Kidney (tissue), 14 donors: ENCODE data around the gene TMEM108. TPM values are rescaled to one million over a fixed set of nuclear protein-coding genes. Genes with fewer than 3 reads are reported as not detected.

ENCODE experiments used
- DNase-seq, 5 donors: peaks; one replicate each; pipeline ENCODE4 v3.0.0-alpha.2; 2013 to 2020
- FAIRE-seq: peaks from 2 replicates; lab custom pipeline; 2012; peaks lifted over from hg19 to GRCh38; lab: Jason Lieb, UNC
- H3K27ac ChIP-seq, 2 donors: one replicate each; pipeline ENCODE4 v1.7.0; 2013; ENCODE audit warnings: low read depth in 2 of 2, low read length in 2 of 2, inconsistent platforms in 1 of 2
- H3K27me3 ChIP-seq: one replicate; pipeline ENCODE4 v1.7.1; 2013; ENCODE audit warnings: low read length, inconsistent platforms; ENCODE audit not compliant: control insufficient read depth, insufficient read depth
- H3K36me3 ChIP-seq, 3 donors: one replicate each; pipeline versions ENCODE4 v1.7.0 to v1.7.1; 2013; ENCODE audit warnings: low read length in 3 of 3, control low read depth in 1 of 3, inconsistent platforms in 1 of 3; ENCODE audit not compliant: insufficient read depth in 3 of 3, control insufficient read depth in 2 of 3
- H3K4me1 ChIP-seq, 3 donors: one replicate each; pipeline versions ENCODE4 v1.7.0 to v1.7.1; 2013; ENCODE audit warnings: low read length in 3 of 3, inconsistent platforms in 1 of 3, low read depth in 1 of 3; ENCODE audit not compliant: control insufficient read depth in 2 of 3, insufficient read depth in 2 of 3
- H3K4me3 ChIP-seq, 3 donors: one replicate each; pipeline versions ENCODE4 v1.7.0 to v1.8.1; 2013; ENCODE audit warnings: low read length in 3 of 3, control low read depth in 1 of 3, inconsistent platforms in 1 of 3
- H3K9ac ChIP-seq, 3 donors: one replicate each; pipeline versions ENCODE4 v1.7.0 to v1.7.1; 2013; ENCODE audit warnings: low read length in 3 of 3, control low read depth in 1 of 3, inconsistent platforms in 1 of 3
- H3K9me3 ChIP-seq, 3 donors: one replicate each; pipeline versions ENCODE4 v1.7.0 to v1.7.1; 2013; ENCODE audit warnings: low read length in 3 of 3, control low read depth in 1 of 3, inconsistent platforms in 1 of 3; ENCODE audit not compliant: control insufficient read depth in 2 of 3, insufficient read depth in 1 of 3
- intact Hi-C: fragments of 100-400 bp; cut with DNase I; formaldehyde crosslinking; loops from one replicate; pipeline ENCODE4 v1.11.1; 2022
- polyA plus RNA-seq: library from polyadenylated mRNA; stranded (reverse); fragments of 350-450 nt; fragmentation: Illumina TruSeq; extraction: RNeasy Lipid Tissue Mini Kit (QIAGEN cat#74804); gene quantifications from one replicate; pipeline ENCODE4 v1.2.3, GENCODE V29; 2014; ENCODE audit warnings: low read depth, low replicate concordance; ENCODE audit not compliant: insufficient read depth
- total RNA-seq: library from RNA; stranded (reverse); fragmentation: NEBNext Ultra II Directional; extraction: Animal tissue kit (Norgen Biotek cat#: 25700); gene quantifications from one replicate; pipeline ENCODE4 v1.2.1, GENCODE V29; 2021
- TF ChIP-seq, protein P1 (sequence below): IDR thresholded peaks from 3 replicates; pipeline ENCODE4 v1.5.1; 2012; ENCODE audit warnings: mild to moderate bottlenecking, moderate library complexity, borderline replicate concordance; ENCODE audit not compliant: insufficient read depth; ENCODE audit errors: extremely low read depth
- donor health status: control.
- donor health status: control.
- donor health status: control.
- donor health status: control.
- donor health status: control.
- donor health status: DM: yes; HTN: yes; CAD: no.
- donor health status: Normal renal cell carcinoma (clear cell type).

Gene TMEM108
- total and polyA plus RNA-seq, 2 donors from 2014 or later, result 0.91 to 1.5 TPM

DNA sequence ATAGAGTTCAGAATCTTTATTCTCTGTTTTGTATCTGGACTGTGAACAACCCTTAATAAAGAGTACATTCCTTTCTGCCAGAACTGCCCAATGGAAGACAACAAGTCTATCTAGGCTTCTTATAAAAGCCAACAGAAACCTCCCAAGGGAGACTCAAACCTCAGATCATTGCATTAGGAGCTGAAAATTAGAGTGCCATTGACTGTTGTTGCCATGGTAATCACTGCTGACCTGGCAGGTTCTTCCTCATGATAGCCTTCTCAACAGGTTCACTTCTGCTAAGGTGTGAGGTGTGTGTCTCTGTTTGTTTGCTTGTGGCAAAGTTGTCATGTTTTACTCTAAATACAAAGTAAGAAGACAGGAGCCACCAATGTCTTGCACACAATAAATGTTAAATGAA is 79.2 kb downstream of the TMEM108 start:
- no peak overlapping the region for H3K27ac ChIP-seq
- H3K36me3 ChIP-seq, result no peaks in the 10 kb centered on the region
- H3K9ac ChIP-seq, result no peak overlapping the region
- DNase-seq (no peak), FAIRE-seq (no peak)
- H3K9me3 ChIP-seq, result no peaks in the 10 kb centered on the region
- TF ChIP-seq, protein P1, sequence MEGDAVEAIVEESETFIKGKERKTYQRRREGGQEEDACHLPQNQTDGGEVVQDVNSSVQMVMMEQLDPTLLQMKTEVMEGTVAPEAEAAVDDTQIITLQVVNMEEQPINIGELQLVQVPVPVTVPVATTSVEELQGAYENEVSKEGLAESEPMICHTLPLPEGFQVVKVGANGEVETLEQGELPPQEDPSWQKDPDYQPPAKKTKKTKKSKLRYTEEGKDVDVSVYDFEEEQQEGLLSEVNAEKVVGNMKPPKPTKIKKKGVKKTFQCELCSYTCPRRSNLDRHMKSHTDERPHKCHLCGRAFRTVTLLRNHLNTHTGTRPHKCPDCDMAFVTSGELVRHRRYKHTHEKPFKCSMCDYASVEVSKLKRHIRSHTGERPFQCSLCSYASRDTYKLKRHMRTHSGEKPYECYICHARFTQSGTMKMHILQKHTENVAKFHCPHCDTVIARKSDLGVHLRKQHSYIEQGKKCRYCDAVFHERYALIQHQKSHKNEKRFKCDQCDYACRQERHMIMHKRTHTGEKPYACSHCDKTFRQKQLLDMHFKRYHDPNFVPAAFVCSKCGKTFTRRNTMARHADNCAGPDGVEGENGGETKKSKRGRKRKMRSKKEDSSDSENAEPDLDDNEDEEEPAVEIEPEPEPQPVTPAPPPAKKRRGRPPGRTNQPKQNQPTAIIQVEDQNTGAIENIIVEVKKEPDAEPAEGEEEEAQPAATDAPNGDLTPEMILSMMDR, result no peak
- H3K4me3 ChIP-seq, result no peak overlapping the region
- no peaks in the 10 kb centered on the region for H3K4me1 ChIP-seq
- intact Hi-C loops, result no loop called here
- H3K27me3 ChIP-seq, result no peaks in the 10 kb centered on the region

DNA sequence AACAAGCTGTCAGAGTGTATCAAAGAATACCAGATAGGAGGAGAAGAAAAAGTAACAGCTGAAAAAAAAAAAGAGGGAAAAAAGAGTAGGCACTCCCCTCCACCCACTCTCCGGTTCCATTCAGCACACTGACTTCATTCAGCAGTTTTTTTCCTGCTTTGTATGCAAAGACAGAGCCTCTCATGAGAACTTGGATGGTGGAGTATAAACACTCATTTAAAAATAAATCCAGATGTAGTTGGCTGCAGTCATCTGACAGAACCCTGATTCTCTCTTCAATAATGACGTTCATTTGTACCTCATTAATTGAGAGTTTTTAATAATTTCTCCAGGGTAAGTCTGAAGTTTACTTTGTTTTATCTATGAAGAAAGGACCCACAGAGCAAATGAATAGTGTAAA is 81.0 kb downstream of the TMEM108 start:
- FAIRE-seq (no peak), DNase-seq (no peak)
- Histone ChIP-seq H3K9ac (no peak overlapping the region), H3K36me3 (no peaks in the 10 kb centered on the region), H3K27me3 (no peaks in the 10 kb centered on the region), H3K9me3 (no peaks in the 10 kb centered on the region), H3K27ac (no peak overlapping the region), H3K4me3 (no peak overlapping the region), H3K4me1 (no peaks in the 10 kb centered on the region)
- TF ChIP-seq, protein P1, result no peak
- intact Hi-C loops, result no loop called here

DNA sequence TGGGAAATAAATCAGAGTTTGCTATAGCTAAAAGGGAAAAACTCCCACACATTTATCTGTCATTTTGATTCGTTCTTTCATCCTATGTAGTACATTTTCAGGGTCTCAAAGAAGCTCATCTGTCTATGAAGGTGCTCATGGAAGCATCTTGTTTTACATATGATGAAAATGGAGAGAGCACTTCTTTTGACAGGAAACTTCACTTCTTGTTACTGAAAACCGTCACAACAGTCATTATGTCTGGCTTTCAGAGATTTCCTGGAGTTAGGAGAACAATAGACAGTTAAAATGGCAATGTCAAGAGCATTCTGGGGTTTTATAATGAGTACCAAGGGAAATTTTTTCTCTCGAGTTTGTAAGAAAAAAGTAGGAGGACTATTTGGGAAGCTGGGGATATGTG is 83.3 kb downstream of the TMEM108 start:
- FAIRE-seq, result no peak
- Histone ChIP-seq H3K9me3 (no peaks in the 10 kb centered on the region), H3K4me3 (no peak overlapping the region), H3K27ac (no peak overlapping the region), H3K9ac (no peak overlapping the region), H3K27me3 (no peaks in the 10 kb centered on the region), H3K36me3 (no peaks in the 10 kb centered on the region), H3K4me1 (no peaks in the 10 kb centered on the region)
- no peak for DNase-seq
- intact Hi-C loops, result no loop called here
- TF ChIP-seq, protein P1, result no peak

DNA sequence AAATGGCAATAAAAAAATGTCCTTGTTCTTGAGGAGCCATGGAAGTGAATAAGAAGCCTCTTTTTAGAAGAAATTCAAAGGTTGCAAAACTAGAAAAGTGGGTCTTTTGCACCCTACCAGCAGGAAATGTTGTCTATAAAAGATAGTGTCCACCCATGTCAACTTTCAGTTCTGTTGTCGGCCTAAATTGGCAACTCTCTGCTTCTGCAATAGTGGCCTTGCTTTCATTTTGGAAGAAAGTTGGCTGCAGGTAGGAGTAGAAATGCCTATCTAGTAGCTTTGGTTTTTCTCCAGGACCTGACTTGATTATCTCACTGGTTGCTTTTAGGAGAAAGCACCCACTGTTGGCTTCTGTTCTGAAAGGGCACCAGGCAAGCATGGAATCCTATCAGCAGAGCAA is 85.4 kb downstream of the TMEM108 start:
- no peaks in the 10 kb centered on the region for H3K4me1 ChIP-seq
- no peak overlapping the region for H3K27ac ChIP-seq
- TF ChIP-seq, protein P1, result no peak
- H3K4me3 ChIP-seq, result no peak overlapping the region
- FAIRE-seq (no peak), DNase-seq (no peak)
- H3K9ac ChIP-seq, result no peak overlapping the region
- H3K27me3 ChIP-seq, result no peaks in the 10 kb centered on the region
- no peaks in the 10 kb centered on the region for H3K9me3 ChIP-seq
- intact Hi-C loops, result no loop called here
- no peaks in the 10 kb centered on the region for H3K36me3 ChIP-seq
